ENCODE measurements around the gene RPL41. TPM values are rescaled to one million over a fixed set of nuclear protein-coding genes. Genes with fewer than 3 reads are reported as not detected.

RPL41 gene
- total and polyA plus RNA-seq, 9 of the 15 experiments (the other 6 are each of a cell fraction or from before 2014, with no cell fraction given) = 3,403 to 11,276 (median 5,604) TPM

GRCh38 chr12:56158029-56158925, 41.8 kb downstream of the RPL41 start, which contains the start of gene MYL6:
Gene MYL6, plus strand, starts transcription at chr12:56158359. Its CDS starts 43 bp downstream, at chr12:56158402.
- H3K4me2 ChIP-seq (ENCODE audit: insufficient read depth, low read length) = peak within 1 kb of the TSS; percentile 80
- H4K20me1 ChIP-seq (replicated peaks; ENCODE audit: control insufficient read depth, insufficient read depth, low read length) = peaks cover 34% of the 10 kb centered on the region; the same call in 1 of the 2 replicates
- intact Hi-C loops (cut with micrococcal nuclease) = loop anchor here (1.0 to 5.0 kb wide), 2 partner anchors 31 to 41 kb away; partner anchors contain the start of genes RPL41 and ZC3H10
- DNase-seq (ENCODE audit: extremely low read depth in 1 of 4, low spot score in 3 of 4) (peak; percentile 89 to 99 (median 94)), ATAC-seq (peak; percentile 81), FAIRE-seq (peak; percentile 98)
- H3K27ac ChIP-seq (ENCODE audit: extremely low read depth, low read depth, low read length) = peak within 1 kb of the TSS; percentile 98
- H3K9me3 ChIP-seq (replicated peaks; ENCODE audit: control insufficient read depth, insufficient read depth, low read depth, low read length) = no peaks in the 10 kb centered on the region
- peaks cover 3% of the 10 kb centered on the region for H3K9me1 ChIP-seq (ENCODE audit: control insufficient read depth, insufficient read depth, low read length)
- peak within 1 kb of the TSS; percentile 93 to 98 for H3K9ac ChIP-seq (ENCODE audit: insufficient read depth in 1 of 2, low read depth in 2 of 2, low read length in 2 of 2)
- no peaks in the 10 kb centered on the region for H3K27me3 ChIP-seq (ENCODE audit: control insufficient read depth in 2 of 2, insufficient read depth in 2 of 2, low read length in 2 of 2)
- H2AFZ ChIP-seq (ENCODE audit: low read depth, low read length) = peak within 1 kb of the TSS; percentile 86
- H3K79me2 ChIP-seq (ENCODE audit: control insufficient read depth, insufficient read depth, low read length) = peaks cover 46% of the 10 kb centered on the region
- peak within 1 kb of the TSS; percentile 90 for H3K4me3 ChIP-seq
- in situ Hi-C loops (cut with MboI) = no loop called here
- H3K36me3 ChIP-seq (ENCODE audit: control insufficient read depth, insufficient read depth, low read length) = peaks cover 57% of the 10 kb centered on the region
- BruUV-seq (replicated peaks) = TSS peak; percentile 61
- WGBS (ENCODE audit: insufficient coverage, low coverage, missing lambda C conversion rate) = under 1% methylated on average over 29 of the region's 30 CpGs
- ChIA-PET CTCF (ENCODE audit: low intra/inter-chr PET ratio) (interaction anchor here (0.7 to 2.6 kb wide), 3 partner anchors 32 to 112 kb away, joined by 3 to 7 read pairs (median 6); no protein-coding TSS in a partner anchor), POLR2A (interaction anchor here (0.6 to 8.9 kb wide), 18 partner anchors 8 to 230 kb away, joined by 3 to 124 read pairs (median 5); partner anchors contain the start of genes ERBB3, ESYT1, PA2G4 and RNF41)
- peaks cover 40 to 52% of the 10 kb centered on the region in 2 experiments; a peak in 4 of 5 replicates for H3K4me1 ChIP-seq (replicated peaks in 1 of 2; ENCODE audit: control insufficient read depth in 2 of 2, insufficient read depth in 2 of 2, low read length in 2 of 2)
- TF ChIP-seq ZNF639 (CRISPR knock-in tag; conservative IDR thresholded peaks at IDR 0.05 in 1 of 2, IDR thresholded peaks at IDR 0.05 in 1 of 2) = peak in 1 of 2 experiments; percentile 73; a peak in 1 of 4 replicates
- TF ChIP-seq PCBP2 (IDR thresholded peaks at IDR 0.05; ENCODE audit: low read depth, low read length, poor library complexity, severe bottlenecking) = no peak
- TF ChIP-seq ZNF561 (CRISPR knock-in tag; conservative IDR thresholded peaks at IDR 0.05) = no peak; the same call in 1 of the 2 replicates
- TF ChIP-seq ZBTB2 (IDR thresholded peaks at IDR 0.05) = peak; percentile 52; the same call in 1 of the 2 replicates
- peak; percentile 100 for TF ChIP-seq ATF7 (IDR thresholded peaks at IDR 0.05)
- peak; percentile 14 for TF ChIP-seq ZNF740 (CRISPR knock-in tag; IDR thresholded peaks at IDR 0.05)
- TF ChIP-seq ZNF740 (tag; IDR thresholded peaks at IDR 0.05) = peak in 1 of 2 experiments; percentile 95; a peak in 2 of 4 replicates
- TF ChIP-seq ZNF354B (CRISPR knock-in tag; IDR thresholded peaks at IDR 0.05) = no peak
- no peak for TF ChIP-seq ZBTB8A (IDR thresholded peaks at IDR 0.05; ENCODE audit: partially characterized antibody)
- TF ChIP-seq IRF9 (tag; IDR thresholded peaks at IDR 0.05) = 0 out of 2 replicates have a peak, but pooled peaks have one; percentile 16
- TF ChIP-seq SP1 (CRISPR knock-in tag; IDR thresholded peaks at IDR 0.05) = peak; percentile 19; the same call in 1 of the 2 replicates
- peak; percentile 31 for TF ChIP-seq PRPF4 (IDR thresholded peaks at IDR 0.05; ENCODE audit: insufficient read depth, low read depth, low read length, poor library complexity, severe bottlenecking)
- TF ChIP-seq SP2 (IDR thresholded peaks at IDR 0.05; ENCODE audit: extremely low read depth, low read depth, low read length, poor library complexity, severe bottlenecking) = no peak
- TF ChIP-seq ZNF696 (CRISPR knock-in tag; conservative IDR thresholded peaks at IDR 0.05) = no peak

Measured in K562 (cell line).